GM12878 (cell line): ENCODE measurements around the gene ATP6V1G1. TPM values are rescaled to one million over a fixed set of nuclear protein-coding genes. Genes with fewer than 3 reads are reported as not detected.

Experiments
- ATAC-seq: fragments of 200-7000 bp; cut with Tn5 transposase; 3 replicates; pipeline ENCODE4 v1.9.1; 2020; ENCODE audit warnings: mild to moderate bottlenecking, moderate library complexity
- BruUV-seq: library from RNA; stranded (reverse); fragments of 400-500 nt; replicated peaks from 2 replicates; lab custom pipeline; 2021; lab: Mats Ljungman, UMichigan
- CTCF ChIA-PET: fragments of 300-600 bp; sonication (Branson Sonifier 250); formaldehyde crosslinking; extraction: SDS; loops from one replicate; lab custom pipeline; 2021; ENCODE audit warnings: inconsistent platforms; lab: Yijun Ruan, JAX
- POLR2A ChIA-PET: fragments of 350-600 bp; formaldehyde crosslinking; extraction: SDS; loops from one replicate; lab custom pipeline; 2021; ENCODE audit warnings: inconsistent platforms; lab: Charles Lee
- RAD21 ChIA-PET: fragments of 300-600 bp; sonication (Branson Sonifier 250); formaldehyde crosslinking; loops from one replicate; lab custom pipeline; 2023; ENCODE audit warnings: antibody characterized with exemption; ENCODE audit not compliant: unreplicated experiment; lab: Charles Lee
- SMC1A ChIA-PET: fragments of 300-600 bp; sonication (Branson Sonifier 250); formaldehyde crosslinking; loops from one replicate; lab custom pipeline; 2023; ENCODE audit not compliant: unreplicated experiment, uncharacterized antibody; lab: Charles Lee
- DNase-seq: peaks from one replicate; pipeline ENCODE4 v3.0.0-alpha.2; 2011; ENCODE audit warnings: low read depth, low spot score
- FAIRE-seq: peaks from 3 replicates; lab custom pipeline; 2011; peaks lifted over from hg19 to GRCh38; lab: Jason Lieb, UNC
- H2AFZ ChIP-seq: 2 replicates; pipeline ENCODE4 v1.6.0; 2011; ENCODE audit warnings: low read depth, low read length, control low read depth; ENCODE audit not compliant: control insufficient read depth
- H3K27ac ChIP-seq: 2 replicates; pipeline ENCODE4 v1.5.1; 2011; ENCODE audit warnings: control low read depth; ENCODE audit not compliant: control insufficient read depth, insufficient read depth
- H3K27me3 ChIP-seq, 2 experiments: replicated peaks in 1 of 2; 2 replicates each; pipeline versions ENCODE4 v1.6.0 to v1.6.1; 2011; ENCODE audit warnings: low read length in 1 of 2; ENCODE audit not compliant: control insufficient read depth in 2 of 2, insufficient read depth in 2 of 2
- H3K36me3 ChIP-seq, 2 experiments: 2 replicates each; pipeline ENCODE4 v1.5.1; 2011; ENCODE audit warnings: low read length in 1 of 2; ENCODE audit not compliant: control insufficient read depth in 2 of 2, insufficient read depth in 2 of 2
- H3K4me1 ChIP-seq: 2 replicates; pipeline ENCODE4 v1.6.1; 2011; ENCODE audit warnings: mild to moderate bottlenecking, low read length, moderate library complexity, mixed read lengths; ENCODE audit not compliant: control insufficient read depth, insufficient read depth
- H3K4me2 ChIP-seq: 2 replicates; pipeline ENCODE4 v1.6.0; 2011; ENCODE audit warnings: control low read depth; ENCODE audit not compliant: control insufficient read depth, insufficient read depth
- H3K4me3 ChIP-seq: fragments of 200-600 bp; sonication (generic); 2 replicates; pipeline ENCODE4 v1.5.1; 2016
- H3K79me2 ChIP-seq: 2 replicates; pipeline ENCODE4 v1.6.0; 2011; ENCODE audit warnings: low read length; ENCODE audit not compliant: control insufficient read depth, insufficient read depth
- H3K9ac ChIP-seq: 2 replicates; pipeline ENCODE4 v1.8.0; 2011; ENCODE audit warnings: low read length, control low read depth, mixed read lengths; ENCODE audit not compliant: control insufficient read depth, insufficient read depth
- H3K9me3 ChIP-seq: replicated peaks from 3 replicates; pipeline ENCODE4 v1.5.1; 2011; ENCODE audit warnings: mild to moderate bottlenecking, low read length; ENCODE audit not compliant: control insufficient read depth, insufficient read depth
- H4K20me1 ChIP-seq: 2 replicates; pipeline ENCODE4 v1.6.0; 2011; ENCODE audit not compliant: control insufficient read depth, insufficient read depth
- ASH2L ChIP-seq: fragments of 300-600, 200-600 bp; sonication (generic); IDR thresholded peaks from 2 replicates; pipeline ENCODE4 v1.6.1; 2017; ENCODE audit warnings: low read depth, mild to moderate bottlenecking, borderline replicate concordance
- ETV6 ChIP-seq, 2 experiments: fragments of 450-650 bp in 1 of 2; IDR thresholded peaks in 1 of 2; conservative IDR thresholded peaks in 1 of 2; 2 replicates each; pipeline ENCODE4 v1.6.1; 2014; ENCODE audit warnings: antibody characterized with exemption in 1 of 2, borderline replicate concordance in 1 of 2, low read depth in 1 of 2, mild to moderate bottlenecking in 1 of 2, moderate library complexity in 1 of 2
- GATAD2B ChIP-seq: fragments of 450-650 bp; conservative IDR thresholded peaks from 2 replicates; pipeline ENCODE4 v1.6.1; 2017; ENCODE audit warnings: low read depth, mild to moderate bottlenecking, moderate library complexity
- KAT2A ChIP-seq: conservative IDR thresholded peaks from 2 replicates; pipeline ENCODE4 v1.6.1; 2011; ENCODE audit warnings: low read depth, low read length; ENCODE audit not compliant: control insufficient read depth
- in situ Hi-C: fragments of 300-500 bp; cut with MboI; formaldehyde crosslinking; loops from 9 replicates; pipeline ENCODE4 v1.14.3; 2018; ENCODE audit warnings: mixed read lengths
- intact Hi-C: fragments of 100-400 bp; cut with micrococcal nuclease; formaldehyde crosslinking; loops from one replicate; pipeline ENCODE4 v1.14.2; 2022; ENCODE audit not compliant: unreplicated experiment
- polyA plus RNA-seq, 11 experiments: library from polyadenylated mRNA; depleted of rRNA in 4 of 11; unstranded in 6 of 11; stranded (reverse) in 5 of 11; fragments of >200 nt; fragmentation: Nextera tagmentation in 4 of 11; fragmentation: Illumina TruSeq in 1 of 11; extraction: Ambion mirVana in 4 of 11; extraction: Trizol in 1 of 11; gene quantifications; 1 replicate in 1 of 11; 2 replicates in 10 of 11; pipeline versions ENCODE4 v1.2.1 to v1.2.3, GENCODE V29; 2011 to 2016; ENCODE audit warnings: inconsistent platforms in 2 of 11, missing spikeins in 2 of 11, low read depth in 1 of 11
- total RNA-seq, 4 experiments: library from RNA; depleted of rRNA in 3 of 4; stranded (reverse); fragments of >200 nt in 3 of 4; fragmentation: Illumina TruSeq in 1 of 4; extraction: Trizol in 1 of 4; gene quantifications; 2 replicates each; pipeline versions ENCODE4 v1.2.1 to v1.2.3, GENCODE V29; 2013 to 2021
- TF ChIP-seq, protein P1 (sequence below): IDR thresholded peaks from 2 replicates; pipeline ENCODE4 v1.6.1; 2012; ENCODE audit warnings: low read depth, low read length, improper control_type of control experiment
- TF ChIP-seq, protein P2 (sequence below): fragments of 450-650 bp; IDR thresholded peaks from 2 replicates; pipeline ENCODE4 v1.6.1; 2016; ENCODE audit warnings: mild to moderate bottlenecking
- TF ChIP-seq, protein P3 (sequence below): IDR thresholded peaks from 2 replicates; pipeline ENCODE4 v1.6.1; 2012; ENCODE audit warnings: low read depth, low read length, improper control_type of control experiment
- TF ChIP-seq, protein P4 (sequence below): IDR thresholded peaks from 2 replicates; pipeline ENCODE4 v1.6.1; 2011; ENCODE audit warnings: low read depth, mild to moderate bottlenecking, low read length, moderate library complexity, borderline replicate concordance; ENCODE audit errors: extremely low read depth
- TF ChIP-seq, protein P5 (sequence below): fragments of 450-650 bp; IDR thresholded peaks from 2 replicates; pipeline ENCODE4 v1.6.1; 2017; ENCODE audit warnings: mild to moderate bottlenecking, low read depth, inconsistent platforms; ENCODE audit not compliant: poor library complexity, severe bottlenecking

The ATP6V1G1 gene
- total and polyA plus RNA-seq, 10 of the 15 experiments (the other 5 are each of a cell fraction or from before 2014, with no cell fraction given) = 34.2 to 204 (median 82.5) TPM

DNA sequence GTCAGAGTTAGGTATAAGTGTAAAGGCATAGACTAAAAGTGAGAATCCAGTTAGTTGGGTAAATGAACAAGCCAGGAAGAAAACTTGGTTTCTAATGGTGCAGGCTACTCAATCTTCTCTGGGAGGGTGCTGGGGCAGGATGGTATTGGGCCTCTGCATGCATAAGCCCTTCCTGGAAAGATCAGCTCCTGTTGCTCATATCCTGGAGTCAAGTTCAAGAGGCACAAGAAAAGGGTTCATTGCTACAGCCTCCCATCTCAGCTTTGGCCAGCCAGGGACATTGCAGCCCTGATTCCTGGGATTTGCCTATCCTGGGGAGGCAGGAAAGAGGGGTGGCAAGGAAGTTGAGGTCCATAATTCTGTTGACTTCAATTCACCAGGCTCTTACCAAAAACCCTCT, 40.7 kb upstream of the ATP6V1G1 start:
- no peak overlapping the region for H3K9ac ChIP-seq
- H3K9me3 ChIP-seq = no peaks in the 10 kb centered on the region
- no peak overlapping the region for H3K4me3 ChIP-seq
- FAIRE-seq = no peak
- CTCF ChIA-PET = interaction anchor here (0.8 to 1.9 kb wide), 4 partner anchors 40 to 141 kb away, joined by 3 to 8 read pairs (median 6); no protein-coding TSS in a partner anchor
- TF ChIP-seq, protein P1, sequence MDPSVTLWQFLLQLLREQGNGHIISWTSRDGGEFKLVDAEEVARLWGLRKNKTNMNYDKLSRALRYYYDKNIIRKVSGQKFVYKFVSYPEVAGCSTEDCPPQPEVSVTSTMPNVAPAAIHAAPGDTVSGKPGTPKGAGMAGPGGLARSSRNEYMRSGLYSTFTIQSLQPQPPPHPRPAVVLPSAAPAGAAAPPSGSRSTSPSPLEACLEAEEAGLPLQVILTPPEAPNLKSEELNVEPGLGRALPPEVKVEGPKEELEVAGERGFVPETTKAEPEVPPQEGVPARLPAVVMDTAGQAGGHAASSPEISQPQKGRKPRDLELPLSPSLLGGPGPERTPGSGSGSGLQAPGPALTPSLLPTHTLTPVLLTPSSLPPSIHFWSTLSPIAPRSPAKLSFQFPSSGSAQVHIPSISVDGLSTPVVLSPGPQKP = no peak
- TF ChIP-seq, protein P2, sequence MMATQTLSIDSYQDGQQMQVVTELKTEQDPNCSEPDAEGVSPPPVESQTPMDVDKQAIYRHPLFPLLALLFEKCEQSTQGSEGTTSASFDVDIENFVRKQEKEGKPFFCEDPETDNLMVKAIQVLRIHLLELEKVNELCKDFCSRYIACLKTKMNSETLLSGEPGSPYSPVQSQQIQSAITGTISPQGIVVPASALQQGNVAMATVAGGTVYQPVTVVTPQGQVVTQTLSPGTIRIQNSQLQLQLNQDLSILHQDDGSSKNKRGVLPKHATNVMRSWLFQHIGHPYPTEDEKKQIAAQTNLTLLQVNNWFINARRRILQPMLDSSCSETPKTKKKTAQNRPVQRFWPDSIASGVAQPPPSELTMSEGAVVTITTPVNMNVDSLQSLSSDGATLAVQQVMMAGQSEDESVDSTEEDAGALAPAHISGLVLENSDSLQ = no peak
- TF ChIP-seq GATAD2B = no peak
- TF ChIP-seq, protein P3, sequence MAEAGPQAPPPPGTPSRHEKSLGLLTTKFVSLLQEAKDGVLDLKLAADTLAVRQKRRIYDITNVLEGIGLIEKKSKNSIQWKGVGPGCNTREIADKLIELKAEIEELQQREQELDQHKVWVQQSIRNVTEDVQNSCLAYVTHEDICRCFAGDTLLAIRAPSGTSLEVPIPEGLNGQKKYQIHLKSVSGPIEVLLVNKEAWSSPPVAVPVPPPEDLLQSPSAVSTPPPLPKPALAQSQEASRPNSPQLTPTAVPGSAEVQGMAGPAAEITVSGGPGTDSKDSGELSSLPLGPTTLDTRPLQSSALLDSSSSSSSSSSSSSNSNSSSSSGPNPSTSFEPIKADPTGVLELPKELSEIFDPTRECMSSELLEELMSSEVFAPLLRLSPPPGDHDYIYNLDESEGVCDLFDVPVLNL = no peak
- TF ChIP-seq, protein P4, sequence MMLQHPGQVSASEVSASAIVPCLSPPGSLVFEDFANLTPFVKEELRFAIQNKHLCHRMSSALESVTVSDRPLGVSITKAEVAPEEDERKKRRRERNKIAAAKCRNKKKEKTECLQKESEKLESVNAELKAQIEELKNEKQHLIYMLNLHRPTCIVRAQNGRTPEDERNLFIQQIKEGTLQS = no peak
- TF ChIP-seq, protein P5, sequence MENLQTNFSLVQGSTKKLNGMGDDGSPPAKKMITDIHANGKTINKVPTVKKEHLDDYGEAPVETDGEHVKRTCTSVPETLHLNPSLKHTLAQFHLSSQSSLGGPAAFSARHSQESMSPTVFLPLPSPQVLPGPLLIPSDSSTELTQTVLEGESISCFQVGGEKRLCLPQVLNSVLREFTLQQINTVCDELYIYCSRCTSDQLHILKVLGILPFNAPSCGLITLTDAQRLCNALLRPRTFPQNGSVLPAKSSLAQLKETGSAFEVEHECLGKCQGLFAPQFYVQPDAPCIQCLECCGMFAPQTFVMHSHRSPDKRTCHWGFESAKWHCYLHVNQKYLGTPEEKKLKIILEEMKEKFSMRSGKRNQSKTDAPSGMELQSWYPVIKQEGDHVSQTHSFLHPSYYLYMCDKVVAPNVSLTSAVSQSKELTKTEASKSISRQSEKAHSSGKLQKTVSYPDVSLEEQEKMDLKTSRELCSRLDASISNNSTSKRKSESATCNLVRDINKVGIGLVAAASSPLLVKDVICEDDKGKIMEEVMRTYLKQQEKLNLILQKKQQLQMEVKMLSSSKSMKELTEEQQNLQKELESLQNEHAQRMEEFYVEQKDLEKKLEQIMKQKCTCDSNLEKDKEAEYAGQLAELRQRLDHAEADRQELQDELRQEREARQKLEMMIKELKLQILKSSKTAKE = no peak
- TF ChIP-seq ETV6 (conservative IDR thresholded peaks at IDR 0.05 in 1 of 2, IDR thresholded peaks at IDR 0.05 in 1 of 2; ENCODE audit: borderline replicate concordance in 1 of 2, low read depth in 1 of 2) = no peak
- no peak for TF ChIP-seq ASH2L
- no peak for TF ChIP-seq KAT2A
- TF ChIP-seq, all 136 proteins: peak for 0
- H3K36me3 ChIP-seq = no peaks in the 10 kb centered on the region
- no peak overlapping the region for H3K4me2 ChIP-seq
- BruUV-seq = no TSS peak
- H3K79me2 ChIP-seq = no peaks in the 10 kb centered on the region
- RAD21 ChIA-PET = interaction anchor here (0.5 kb wide), 1 partner anchor 358 kb away, joined by 3 read pairs; no protein-coding TSS in a partner anchor
- SMC1A ChIA-PET = interaction anchor here (0.8 to 1.3 kb wide), 2 partner anchors 17 to 107 kb away, joined by 3 read pairs; no protein-coding TSS in a partner anchor
- ATAC-seq (no peak), DNase-seq (no peak)
- H3K4me1 ChIP-seq = no peaks in the 10 kb centered on the region
- POLR2A ChIA-PET = no interaction called here
- intact Hi-C loops = no loop called here
- in situ Hi-C loops = no loop called here
- no peak overlapping the region for H2AFZ ChIP-seq
- H4K20me1 ChIP-seq = no peaks in the 10 kb centered on the region
- peaks cover 0 to 5% of the 10 kb centered on the region in 2 experiments; a peak in 1 of 4 replicates for H3K27me3 ChIP-seq
- H3K27ac ChIP-seq = no peak overlapping the region
